ENCODE results near the gene MUC5B.
"Not testable (repeated sequence)": the region's sequence is repeated elsewhere in the genome, so short reads cannot be mapped to it uniquely, and the experiment has no call there.

Gene MUC5B

DNA sequence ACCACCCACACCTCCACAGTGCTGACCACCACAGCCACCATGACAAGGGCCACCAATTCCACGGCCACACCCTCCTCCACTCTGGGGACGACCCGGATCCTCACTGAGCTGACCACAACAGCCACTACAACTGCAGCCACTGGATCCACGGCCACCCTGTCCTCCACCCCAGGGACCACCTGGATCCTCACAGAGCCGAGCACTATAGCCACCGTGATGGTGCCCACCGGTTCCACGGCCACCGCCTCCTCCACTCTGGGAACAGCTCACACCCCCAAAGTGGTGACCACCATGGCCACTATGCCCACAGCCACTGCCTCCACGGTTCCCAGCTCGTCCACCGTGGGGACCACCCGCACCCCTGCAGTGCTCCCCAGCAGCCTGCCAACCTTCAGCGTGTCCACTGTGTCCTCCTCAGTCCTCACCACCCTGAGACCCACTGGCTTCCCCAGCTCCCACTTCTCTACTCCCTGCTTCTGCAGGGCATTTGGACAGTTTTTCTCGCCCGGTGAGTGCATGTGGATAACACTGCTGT lies 28.4 kb downstream of the MUC5B start:
- no peak for DNase-seq

DNA sequence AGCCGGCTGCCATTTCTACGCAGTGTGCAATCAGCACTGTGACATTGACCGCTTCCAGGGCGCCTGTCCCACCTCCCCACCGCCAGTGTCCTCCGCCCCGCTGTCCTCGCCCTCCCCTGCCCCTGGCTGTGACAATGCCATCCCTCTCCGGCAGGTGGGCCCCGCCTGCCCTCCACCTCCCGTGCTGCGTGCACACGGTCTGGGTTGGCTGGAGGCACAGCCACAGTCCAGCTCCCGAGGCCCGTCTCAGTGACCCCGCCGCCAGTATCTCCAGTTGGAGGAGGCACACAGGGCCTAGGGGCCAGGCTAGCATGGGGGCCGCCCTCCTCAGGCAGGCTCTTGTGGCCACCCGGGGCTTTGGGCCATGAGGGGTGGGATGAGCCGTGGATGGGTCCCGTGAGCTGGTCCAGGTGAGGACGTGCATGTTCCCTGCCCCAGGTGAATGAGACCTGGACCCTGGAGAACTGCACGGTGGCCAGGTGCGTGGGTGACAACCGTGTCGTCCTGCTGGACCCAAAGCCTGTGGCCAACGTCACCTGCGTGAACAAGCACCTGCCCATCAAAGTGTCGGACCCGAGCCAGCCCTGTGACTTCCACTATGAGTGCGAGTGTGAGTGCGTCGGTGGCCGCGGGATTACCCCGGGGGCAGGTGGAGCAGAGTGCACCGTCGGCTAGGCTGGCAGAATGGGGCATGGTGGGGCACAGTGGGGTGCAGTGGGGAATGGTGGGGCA lies 29.7 kb downstream of the MUC5B start:
- DNase-seq, result no peak

DNA sequence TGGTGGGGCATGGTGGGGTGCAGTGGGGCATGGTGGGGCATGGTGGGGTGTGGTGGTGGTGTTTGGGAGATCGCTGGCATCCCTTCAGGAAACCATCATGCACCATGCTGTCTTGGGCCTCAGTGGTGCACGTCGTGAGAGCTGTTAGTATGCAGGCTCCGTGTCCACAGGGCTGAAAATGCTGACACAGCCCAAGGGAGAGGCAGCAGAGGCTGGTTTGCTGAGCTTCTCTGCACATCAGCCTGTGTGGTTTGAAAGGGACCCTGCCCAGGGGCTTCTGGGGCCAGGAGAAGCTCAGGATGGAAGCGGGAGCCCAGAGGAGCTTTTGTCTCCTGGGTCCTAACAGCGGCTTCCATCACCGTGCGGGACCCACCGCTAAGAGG lies 30.2 kb downstream of the MUC5B start:
- DNase-seq, result no peak

DNA sequence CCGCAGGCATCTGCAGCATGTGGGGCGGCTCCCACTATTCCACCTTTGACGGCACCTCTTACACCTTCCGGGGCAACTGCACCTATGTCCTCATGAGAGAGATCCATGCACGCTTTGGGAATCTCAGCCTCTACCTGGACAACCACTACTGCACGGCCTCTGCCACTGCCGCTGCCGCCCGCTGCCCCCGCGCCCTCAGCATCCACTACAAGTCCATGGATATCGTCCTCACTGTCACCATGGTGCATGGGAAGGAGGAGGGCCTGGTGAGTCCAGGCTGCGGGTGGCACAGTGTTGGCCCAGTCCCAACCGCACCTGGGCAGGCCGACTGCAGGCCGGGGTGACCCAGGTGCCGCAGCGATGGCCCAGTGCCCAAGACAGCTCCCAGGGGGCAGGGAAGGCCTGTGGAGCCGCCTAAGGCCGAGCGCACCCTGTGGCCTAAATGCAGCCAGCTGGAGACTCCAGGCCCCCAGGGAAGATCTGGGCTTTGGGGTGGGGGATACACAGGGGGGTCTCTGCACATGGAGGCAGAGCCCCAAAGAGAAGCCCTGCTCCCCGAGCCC lies 31.3 kb downstream of the MUC5B start:
- no peak for DNase-seq

DNA sequence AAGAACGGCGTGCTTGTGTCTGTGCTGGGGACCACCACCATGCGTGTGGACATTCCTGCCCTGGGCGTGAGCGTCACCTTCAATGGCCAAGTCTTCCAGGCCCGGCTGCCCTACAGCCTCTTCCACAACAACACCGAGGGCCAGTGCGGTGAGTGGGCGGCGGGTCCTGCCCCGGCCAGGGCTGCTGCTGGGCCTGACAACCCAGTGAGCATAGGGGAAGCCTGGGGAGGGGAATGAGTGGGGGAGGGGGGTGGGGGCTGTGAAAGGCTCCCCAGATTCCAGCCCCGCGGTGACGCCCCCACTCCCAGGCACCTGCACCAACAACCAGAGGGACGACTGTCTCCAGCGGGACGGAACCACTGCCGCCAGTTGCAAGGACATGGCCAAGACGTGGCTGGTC lies 31.9 kb downstream of the MUC5B start:
- DNase-seq, result no peak

- no peak for DNase-seq
Observed at GRCh38 chr11:1255151-1255550, 32.3 kb downstream of the MUC5B start.

DNA sequence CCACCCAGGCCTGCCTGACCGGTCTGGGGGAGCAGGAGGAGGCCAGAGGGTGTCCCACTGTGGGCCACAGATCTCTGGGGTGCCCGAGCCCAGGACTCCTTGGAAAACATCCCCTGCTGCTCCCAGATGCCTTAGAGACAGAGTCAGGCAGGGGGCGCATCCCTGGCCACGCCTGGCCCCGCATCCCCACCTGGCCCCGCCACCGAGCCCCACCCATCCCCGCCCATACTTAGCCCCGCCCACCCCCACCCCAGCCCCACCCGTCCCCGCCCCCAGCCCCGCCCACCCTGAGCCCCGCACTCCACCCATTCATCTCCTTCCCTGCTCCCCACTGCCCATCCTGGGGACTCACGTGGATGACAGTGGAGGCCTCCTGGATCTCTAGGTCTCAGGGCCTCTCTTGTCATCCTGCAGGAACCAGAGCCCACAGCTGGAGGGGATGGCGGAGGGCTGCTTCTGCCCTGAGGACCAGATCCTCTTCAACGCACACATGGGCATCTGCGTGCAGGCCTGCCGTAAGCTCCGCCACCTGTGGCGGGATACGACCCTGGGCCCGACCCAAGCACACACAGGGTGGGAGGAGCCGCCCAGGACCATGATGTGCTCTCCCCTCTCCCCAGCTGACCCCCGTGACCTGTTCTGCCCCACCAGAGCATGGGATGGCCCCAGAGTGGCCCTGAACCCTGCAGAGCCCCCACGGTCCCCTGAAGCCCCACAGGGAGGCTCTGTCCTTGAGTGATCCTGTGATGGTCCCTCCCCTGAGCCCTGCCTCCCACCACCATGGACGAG lies 33.6 kb downstream of the MUC5B start:
- DNase-seq, result no peak

DNA sequence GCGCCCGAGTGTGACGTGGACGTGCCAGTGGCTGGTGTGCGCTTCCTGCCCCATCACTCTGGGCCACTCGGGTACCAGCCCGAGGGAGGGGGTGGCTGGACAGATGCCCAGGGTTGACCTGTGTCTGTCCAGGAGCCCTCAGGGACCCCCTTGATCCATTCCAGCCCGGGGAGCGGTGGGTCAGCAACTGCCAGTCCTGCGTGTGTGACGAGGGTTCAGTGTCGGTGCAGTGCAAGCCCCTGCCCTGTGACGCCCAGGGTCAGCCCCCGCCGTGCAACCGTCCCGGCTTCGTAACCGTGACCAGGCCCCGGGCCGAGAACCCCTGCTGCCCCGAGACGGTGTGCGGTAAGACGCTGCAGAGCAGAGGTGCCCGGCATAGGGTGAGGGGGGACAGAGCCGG lies 34.5 kb downstream of the MUC5B start:
- DNase-seq, result no peak

- DNase-seq, result no peak
Observed at GRCh38 chr11:1257916-1258315, 35.0 kb downstream of the MUC5B start.

DNA sequence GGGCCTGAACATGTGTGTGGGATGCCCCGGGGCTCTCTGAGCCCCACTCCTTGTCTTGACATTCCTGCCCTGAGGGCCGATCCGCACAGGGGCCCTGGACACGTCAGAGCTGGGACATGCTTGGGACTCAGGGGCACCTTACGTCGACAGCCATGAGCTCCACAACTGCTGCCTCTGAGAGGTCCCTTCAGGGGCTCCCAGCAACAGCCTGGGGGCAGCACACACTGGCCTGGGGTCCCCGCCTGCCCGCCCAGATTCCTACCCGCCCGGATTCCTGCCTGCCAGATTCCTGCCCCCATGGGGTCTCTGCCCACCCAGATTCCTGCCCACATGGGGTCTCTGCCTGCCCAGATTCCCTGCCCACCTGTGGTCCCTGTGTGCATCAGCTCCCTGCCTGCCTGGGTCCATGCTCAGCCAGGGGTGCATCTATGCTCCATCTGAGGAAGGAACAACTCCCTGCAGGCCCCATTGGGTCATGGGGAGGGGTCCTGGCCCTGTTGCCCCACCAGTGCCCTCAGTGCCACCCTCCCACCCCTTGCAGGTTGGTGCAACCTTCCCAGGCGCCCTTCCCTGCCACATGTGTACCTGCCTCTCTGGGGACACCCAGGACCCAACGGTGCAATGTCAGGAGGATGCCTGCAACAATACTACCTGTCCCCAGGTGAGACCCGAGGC lies 35.7 kb downstream of the MUC5B start:
- no peak for DNase-seq

DNA sequence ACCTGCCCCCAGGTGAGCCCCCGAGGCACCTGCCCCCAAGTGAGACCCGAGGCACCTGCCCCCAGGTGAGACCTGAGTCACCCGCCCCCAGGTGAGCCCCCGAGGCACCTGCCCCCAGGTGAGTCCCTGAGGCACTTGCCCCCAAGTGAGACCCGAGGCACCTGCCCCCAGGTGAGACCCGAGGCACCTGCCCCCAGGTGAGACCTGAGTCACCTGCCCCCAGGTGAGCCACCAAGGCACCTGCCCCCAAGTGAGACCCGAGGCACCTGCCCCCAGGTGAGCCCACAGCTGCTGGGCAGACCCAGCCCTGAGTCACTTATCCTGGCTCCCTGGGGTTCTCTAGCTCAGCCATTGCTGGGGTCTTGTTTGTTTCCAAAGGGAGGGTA lies 36.2 kb downstream of the MUC5B start:
- no peak for DNase-seq

GRCh38 chr11:1259561-1259960 lies 36.7 kb downstream of the MUC5B start:
- DNase-seq, result no peak

- DNase-seq, result peak in 1 of 2 experiments; percentile 41
Observed at GRCh38 chr11:1260023-1260501, 37.2 kb downstream of the MUC5B start.

DNA sequence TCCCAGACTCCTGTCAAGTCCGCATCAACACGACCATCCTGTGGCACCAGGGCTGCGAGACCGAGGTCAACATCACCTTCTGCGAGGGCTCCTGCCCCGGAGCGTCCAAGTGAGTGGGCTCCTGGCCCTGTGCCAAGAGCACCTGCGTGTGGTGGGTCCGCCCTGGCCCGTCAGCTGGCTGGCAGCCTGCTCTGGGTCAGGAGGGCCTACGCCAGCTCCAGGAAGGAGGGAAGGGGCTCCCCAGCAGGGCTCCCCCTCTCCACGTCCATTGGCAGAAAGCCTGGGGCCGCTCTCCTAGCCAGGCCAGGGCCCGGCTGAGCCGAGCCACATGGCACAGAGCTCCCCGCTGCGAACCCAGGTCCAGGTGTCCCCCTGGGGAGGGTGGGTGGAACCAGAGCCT lies 37.8 kb downstream of the MUC5B start:
- DNase-seq, result no peak

- no peak for DNase-seq
Observed at GRCh38 chr11:1261241-1262071, 38.6 kb downstream of the MUC5B start.

DNA sequence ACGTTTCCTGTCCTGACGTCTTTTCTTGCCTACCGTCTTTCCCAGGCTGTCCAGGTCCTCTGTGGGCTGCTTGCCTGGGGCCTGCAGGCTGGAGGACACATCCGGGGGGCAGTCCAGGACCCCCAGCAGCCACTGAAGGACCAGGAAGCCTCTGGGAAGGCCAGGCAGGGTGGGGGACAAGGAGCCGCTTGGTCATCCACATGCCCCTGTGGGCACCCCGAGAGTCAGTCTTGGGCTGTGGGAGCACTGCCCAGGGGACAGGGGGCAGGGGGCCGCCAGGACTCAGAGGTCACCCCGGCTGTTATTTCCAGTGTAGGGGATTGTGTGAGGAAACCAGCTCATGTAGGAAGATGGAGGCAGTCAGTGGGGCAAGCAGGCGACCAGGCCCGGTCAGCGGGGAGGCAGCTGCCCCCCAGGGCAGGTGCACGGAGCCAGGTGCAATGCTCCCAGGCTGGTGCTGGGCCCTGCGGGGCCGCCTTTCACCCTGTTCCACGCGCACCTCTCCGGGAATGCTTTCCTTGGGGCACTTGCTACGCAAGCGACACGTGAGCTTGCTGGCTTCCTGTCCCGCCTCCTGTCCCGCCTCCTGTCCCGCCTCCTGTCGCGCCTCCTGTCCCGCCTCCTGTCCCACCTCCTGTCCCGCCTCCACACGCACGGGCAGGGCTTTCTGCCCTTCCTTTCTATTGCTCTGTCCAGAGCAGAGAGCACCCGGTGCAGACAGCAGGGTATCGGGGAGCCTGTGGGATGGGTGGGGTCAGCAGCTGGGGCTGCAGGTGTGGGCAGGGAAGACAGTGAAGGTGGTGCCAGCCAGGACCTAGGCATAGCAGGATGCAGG lies 39.5 kb downstream of the MUC5B start:
- DNase-seq, result peak; percentile 85 to 86

GRCh38 chr11:1263010-1263409 lies 40.1 kb downstream of the MUC5B start:
- DNase-seq, result no peak

DNA sequence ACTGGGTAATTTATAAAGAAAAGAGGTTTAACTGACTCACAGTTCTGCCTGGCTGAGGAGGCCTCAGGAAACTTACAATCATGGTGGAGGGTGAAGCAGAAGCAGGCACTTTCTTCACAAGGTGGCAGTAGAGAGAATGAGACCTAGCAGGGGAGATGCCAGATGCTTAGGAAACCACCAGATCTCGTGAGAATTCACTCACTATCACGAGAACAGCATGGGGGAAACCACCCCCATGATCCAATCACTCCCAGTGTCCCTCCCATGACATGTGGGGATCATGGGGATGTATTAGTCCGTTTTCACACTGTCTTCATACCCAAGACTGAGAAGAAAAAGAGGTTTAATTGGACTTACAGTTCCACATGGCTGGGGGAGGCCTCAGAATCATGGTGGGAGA lies 41.6 kb downstream of the MUC5B start:
- peak in 1 of 2 experiments; percentile 38 for DNase-seq

- DNase-seq, result not testable (repeated sequence)
Observed at GRCh38 chr11:1265480-1265879, 42.6 kb downstream of the MUC5B start.

GRCh38 chr11:1266976-1267375 lies 44.1 kb downstream of the MUC5B start:
- DNase-seq, result not testable (repeated sequence)

DNA sequence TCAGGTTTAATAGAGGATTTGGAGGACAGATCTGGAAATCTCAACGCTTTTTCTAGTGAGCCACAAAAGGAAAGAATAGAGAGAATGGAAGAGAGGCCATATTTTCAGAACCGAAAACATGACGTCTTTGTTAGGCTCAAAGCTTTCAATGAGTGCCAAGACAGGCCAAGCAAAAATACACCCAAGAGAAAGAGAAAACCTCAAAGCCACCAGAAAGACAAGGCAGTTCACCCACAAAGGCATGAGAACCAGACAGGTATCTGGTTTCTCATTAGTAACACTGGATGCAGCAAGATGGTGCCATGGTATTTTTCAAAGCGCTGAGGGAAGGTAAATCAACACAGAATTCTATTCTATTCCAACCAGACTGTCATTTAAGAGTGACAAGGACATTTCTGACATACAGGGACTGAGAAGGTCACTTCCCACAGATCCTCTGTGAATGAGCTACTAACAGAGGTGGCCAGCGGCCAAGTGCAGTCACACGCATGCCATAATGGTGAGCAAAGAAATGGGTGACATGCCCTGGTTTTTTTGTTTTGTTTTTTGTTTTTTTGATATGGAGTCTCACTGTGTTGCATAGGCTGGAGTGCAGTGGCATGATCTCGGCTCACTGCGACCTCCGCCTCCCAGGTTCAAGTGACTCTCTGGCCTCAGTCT lies 44.7 kb downstream of the MUC5B start:
- DNase-seq, result no peak
